Measurements from ENCODE around the gene APEH.

Gene APEH

GRCh38 chr3:49655731-49656285 lies 18.3 kb upstream of the APEH start:
- no peak for TF ChIP-seq CTCF (IDR thresholded peaks at IDR 0.05)

- no peak for TF ChIP-seq CTCF (IDR thresholded peaks at IDR 0.05)
Observed at GRCh38 chr3:49656541-49657112, 17.5 kb upstream of the APEH start.

- TF ChIP-seq CTCF (IDR thresholded peaks at IDR 0.05): no peak
Observed at GRCh38 chr3:49657208-49657915, 16.8 kb upstream of the APEH start.

GRCh38 chr3:49658711-49659110 lies 15.4 kb upstream of the APEH start:
- no peak for TF ChIP-seq CTCF (IDR thresholded peaks at IDR 0.05)

GRCh38 chr3:49659756-49660155 lies 14.4 kb upstream of the APEH start:
- TF ChIP-seq CTCF (IDR thresholded peaks at IDR 0.05): no peak

- no peak for TF ChIP-seq CTCF (IDR thresholded peaks at IDR 0.05)
Observed at GRCh38 chr3:49661281-49661680, 12.9 kb upstream of the APEH start.

- no peak for TF ChIP-seq CTCF (IDR thresholded peaks at IDR 0.05)
Observed at GRCh38 chr3:49662021-49662420, 12.1 kb upstream of the APEH start.
